Central memory CD8-positive, alpha-beta T cell (primary cell): ENCODE data around the gene DKKL1.
"Not testable (repeated sequence)": the region's sequence is repeated elsewhere in the genome, so short reads cannot be mapped to it uniquely, and the experiment has no call there.

Source experiments
- ATAC-seq: fragments of 150-1000 bp; cut with Tn5 transposase; replicated peaks from 2 replicates; pipeline ENCODE4 v1.10.0; 2022; ENCODE audit warnings: mild to moderate bottlenecking, moderate FRiP score, moderate number of reproducible peaks; ENCODE audit not compliant: poor library complexity, severe bottlenecking; ENCODE audit errors: extremely low read depth
- DNase-seq, 2 donors: peaks; one replicate each; pipeline ENCODE4 v3.0.0; 2021; ENCODE audit warnings: low spot score in 2 of 2
- H3K27ac Mint-ChIP-seq: one replicate; pipeline ENCODE4 v1.8.0; 2022; ENCODE audit warnings: low read depth, mild to moderate bottlenecking, moderate library complexity, mixed read lengths
- H3K27me3 Mint-ChIP-seq: one replicate; pipeline ENCODE4 v1.8.0; 2022; ENCODE audit warnings: mixed read lengths
- H3K36me3 Mint-ChIP-seq: one replicate; pipeline ENCODE4 v1.8.0; 2022; ENCODE audit warnings: mild to moderate bottlenecking, moderate library complexity, mixed read lengths; ENCODE audit not compliant: insufficient read depth
- H3K4me1 Mint-ChIP-seq: one replicate; pipeline ENCODE4 v1.8.0; 2022; ENCODE audit warnings: mixed read lengths
- H3K4me3 Mint-ChIP-seq: one replicate; pipeline ENCODE4 v1.8.0; 2022; ENCODE audit warnings: mild to moderate bottlenecking, moderate library complexity, mixed read lengths
- H3K9me3 Mint-ChIP-seq: one replicate; pipeline ENCODE4 v1.8.0; 2022; ENCODE audit warnings: mixed read lengths

The DKKL1 gene

DNA sequence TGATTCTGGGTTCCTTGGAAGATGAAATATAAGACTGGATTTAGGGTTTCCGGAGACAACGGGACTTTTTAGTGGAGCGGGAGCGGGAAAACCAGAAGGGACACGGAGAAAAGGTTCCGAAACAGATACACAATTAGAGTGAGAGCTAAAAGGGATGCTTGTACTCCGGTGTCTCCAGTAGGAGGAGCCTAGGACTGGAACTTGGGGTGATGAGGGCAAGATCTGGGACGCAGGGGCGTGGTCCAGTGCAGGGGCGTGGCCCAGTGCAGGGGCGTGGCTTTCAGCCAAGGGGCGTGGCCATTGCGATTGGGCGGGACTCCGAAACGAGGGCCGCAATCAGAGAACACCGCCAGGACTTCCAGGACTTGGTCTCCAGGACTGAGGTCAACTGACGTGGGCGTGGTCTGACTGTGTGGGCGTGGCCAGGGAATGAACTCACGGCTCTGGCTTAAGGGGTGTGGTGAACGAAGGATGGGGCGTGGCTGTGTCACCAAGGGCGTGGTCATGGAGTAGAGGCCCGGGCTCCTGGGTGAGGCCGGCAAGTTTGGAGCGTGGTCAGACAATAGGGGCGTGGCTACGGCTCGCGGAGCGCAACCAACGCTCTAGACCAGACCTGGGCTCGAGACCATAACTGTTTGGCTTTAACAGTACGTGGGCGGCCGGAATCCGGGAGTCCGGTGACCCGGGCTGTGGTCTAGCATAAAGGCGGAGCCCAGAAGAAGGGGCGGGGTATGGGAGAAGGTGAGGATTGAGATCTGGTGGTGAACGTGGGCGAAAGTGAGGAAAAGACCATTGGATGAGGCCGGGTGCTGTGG lies at the start of gene DKKL1:
Gene DKKL1, plus strand, starts transcription at position 610 of the 815 bp plus-strand sequence. Its CDS starts 122 bp downstream, at position 732.
- no peak within 1 kb of the TSS for H3K4me3 Mint-ChIP-seq
- peak; percentile 68 for ATAC-seq
- DNase-seq: peak; percentile 40 to 55
- H3K27ac Mint-ChIP-seq: no peak within 1 kb of the TSS
- no peaks in the 10 kb centered on the region for H3K9me3 Mint-ChIP-seq
- H3K27me3 Mint-ChIP-seq: no peaks in the 10 kb centered on the region
- H3K36me3 Mint-ChIP-seq: peaks cover 2% of the 10 kb centered on the region
- peaks cover 6% of the 10 kb centered on the region for H3K4me1 Mint-ChIP-seq

DNA sequence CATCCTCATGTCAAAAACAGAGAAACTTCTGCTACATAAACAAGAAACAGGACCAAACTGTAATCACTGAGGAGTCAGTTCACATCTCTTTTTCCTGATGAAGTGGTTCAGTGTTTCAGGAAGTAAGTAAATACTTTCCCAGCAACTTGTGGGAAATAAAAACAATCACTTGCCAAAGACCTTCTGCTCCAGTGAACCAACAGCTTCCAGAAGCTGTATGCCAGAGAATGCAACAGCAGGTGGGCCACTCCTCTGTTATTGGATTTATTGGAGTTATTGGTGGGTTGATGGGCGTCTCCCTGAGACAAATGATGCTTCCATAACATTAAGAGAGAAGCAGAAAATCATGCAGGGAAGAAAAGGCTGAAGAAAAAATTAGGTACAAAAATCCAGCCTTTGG lies 48.6 kb upstream of the DKKL1 start:
- no peak for DNase-seq
- Mint-ChIP-seq H3K4me1 (peaks cover 7% of the 10 kb centered on the region), H3K36me3 (peaks cover 14% of the 10 kb centered on the region), H3K27ac (no peak overlapping the region), H3K4me3 (no peak overlapping the region), H3K27me3 (no peaks in the 10 kb centered on the region), H3K9me3 (peaks cover 8% of the 10 kb centered on the region)
- ATAC-seq: no peak

DNA sequence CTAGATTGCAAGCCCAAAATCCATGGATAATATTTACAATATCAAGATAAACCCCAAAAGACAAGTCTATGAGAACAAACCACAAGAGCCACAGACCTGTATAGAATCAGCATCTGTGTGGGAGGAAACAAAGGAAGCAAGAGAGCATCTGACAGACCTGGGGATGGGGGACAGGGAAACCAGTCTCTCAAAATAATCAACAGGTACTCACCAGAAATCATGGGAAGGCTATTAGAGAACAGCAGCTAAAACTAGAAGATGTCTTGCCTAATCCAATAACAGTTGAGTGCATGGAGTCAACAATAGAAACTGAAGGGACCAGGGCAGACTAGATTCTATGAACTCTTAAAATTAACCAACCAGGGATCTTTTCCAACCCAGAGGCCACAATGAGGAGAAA lies 47.4 kb upstream of the DKKL1 start:
- ATAC-seq (no peak), DNase-seq (no peak)
- Mint-ChIP-seq H3K4me3 (no peak overlapping the region), H3K27ac (no peak overlapping the region), H3K9me3 (peaks cover 8% of the 10 kb centered on the region), H3K36me3 (peaks cover 14% of the 10 kb centered on the region), H3K4me1 (peaks cover 7% of the 10 kb centered on the region), H3K27me3 (no peaks in the 10 kb centered on the region)

DNA sequence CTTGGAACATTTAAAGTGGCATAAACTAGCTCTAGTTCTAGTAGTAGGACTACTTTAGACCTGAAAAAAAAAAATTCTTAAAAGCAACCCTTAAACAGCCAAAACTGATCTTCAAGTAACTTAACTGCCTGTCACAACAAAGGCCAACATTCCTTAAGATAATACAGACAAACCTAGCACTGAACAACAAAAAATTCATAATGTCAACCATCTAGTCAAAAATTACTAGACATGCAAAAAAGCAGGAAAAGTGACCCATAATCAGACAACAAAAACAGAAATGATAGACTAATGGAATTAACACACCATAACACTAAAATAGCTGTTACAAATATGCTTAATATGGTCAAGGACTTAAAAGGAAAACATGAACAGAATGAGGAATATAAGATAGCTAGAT lies 45.4 kb upstream of the DKKL1 start:
- Mint-ChIP-seq H3K9me3 (peaks cover 8% of the 10 kb centered on the region), H3K27me3 (no peaks in the 10 kb centered on the region), H3K27ac (no peak overlapping the region), H3K36me3 (peaks cover 12% of the 10 kb centered on the region), H3K4me3 (no peak overlapping the region), H3K4me1 (peaks cover 7% of the 10 kb centered on the region)
- no peak for ATAC-seq
- DNase-seq: no peak

DNA sequence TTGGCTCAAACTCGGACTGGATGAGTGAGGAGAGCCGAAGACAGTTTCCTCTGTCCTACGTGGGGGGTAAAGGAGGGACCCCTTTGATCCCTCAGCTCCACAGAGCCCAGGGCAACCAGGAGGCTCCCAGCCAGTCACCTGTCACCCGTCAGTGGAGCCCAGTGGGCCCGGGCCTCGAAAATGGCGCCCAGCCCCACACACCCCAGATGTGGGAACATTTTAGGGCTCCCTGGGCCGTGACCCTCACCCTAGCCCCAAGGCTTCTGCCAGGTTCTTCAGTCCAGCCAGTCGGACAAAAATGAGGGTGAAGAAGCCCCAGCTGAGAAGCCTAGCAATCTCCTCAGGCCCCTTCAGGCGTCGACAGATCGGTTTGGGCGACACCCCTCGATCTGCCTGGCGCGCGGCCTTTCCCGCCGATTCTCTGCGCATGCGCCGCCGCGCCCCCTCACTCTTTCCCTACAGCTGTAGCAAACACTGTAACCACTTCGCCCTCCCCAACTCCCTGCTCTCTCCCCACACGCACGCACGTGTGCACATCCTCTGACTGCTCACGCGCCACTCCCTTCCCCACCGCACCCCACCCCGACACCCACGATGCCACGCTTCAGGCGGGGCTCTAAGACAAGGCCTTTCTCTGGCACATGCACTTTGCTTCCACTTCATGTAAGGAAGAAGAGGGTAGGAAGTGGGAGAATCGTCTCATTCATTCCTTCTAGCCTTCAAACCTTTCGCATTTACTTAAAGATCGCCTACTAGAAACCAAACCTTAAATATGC lies 38.7 kb upstream of the DKKL1 start, which contains the start of gene SLC6A16:
Gene SLC6A16, minus strand, starts transcription at position 391 of the 776 bp plus-strand sequence. CDS start 13,844 bp downstream, outside the sequence.
- ATAC-seq: no peak
- peaks cover 22% of the 10 kb centered on the region for H3K4me1 Mint-ChIP-seq
- DNase-seq: no peak
- no peaks in the 10 kb centered on the region for H3K9me3 Mint-ChIP-seq
- no peak within 1 kb of the TSS for H3K27ac Mint-ChIP-seq
- no peaks in the 10 kb centered on the region for H3K27me3 Mint-ChIP-seq
- no peak within 1 kb of the TSS for H3K4me3 Mint-ChIP-seq
- peaks cover 22% of the 10 kb centered on the region for H3K36me3 Mint-ChIP-seq

DNA sequence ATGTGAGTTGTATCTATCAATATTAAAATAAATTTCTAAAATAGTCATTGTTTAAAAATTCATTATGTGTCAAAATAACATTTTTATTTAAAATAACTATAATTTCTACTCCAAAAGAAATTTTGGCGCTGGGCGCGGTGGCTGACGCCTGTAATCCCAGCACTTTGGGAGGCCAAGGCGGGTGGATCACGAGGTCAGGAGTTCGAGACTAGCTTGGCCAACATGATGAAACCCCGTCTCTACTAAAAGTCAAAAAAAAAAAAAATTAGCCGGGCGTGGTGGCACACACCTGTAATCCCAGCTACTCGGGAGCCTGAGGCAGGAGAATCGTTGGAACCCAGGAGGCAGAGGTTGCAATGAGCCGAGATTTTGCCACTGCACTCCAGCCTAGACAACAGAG lies 37.9 kb upstream of the DKKL1 start:
- not testable (repeated sequence) for ATAC-seq

DNA sequence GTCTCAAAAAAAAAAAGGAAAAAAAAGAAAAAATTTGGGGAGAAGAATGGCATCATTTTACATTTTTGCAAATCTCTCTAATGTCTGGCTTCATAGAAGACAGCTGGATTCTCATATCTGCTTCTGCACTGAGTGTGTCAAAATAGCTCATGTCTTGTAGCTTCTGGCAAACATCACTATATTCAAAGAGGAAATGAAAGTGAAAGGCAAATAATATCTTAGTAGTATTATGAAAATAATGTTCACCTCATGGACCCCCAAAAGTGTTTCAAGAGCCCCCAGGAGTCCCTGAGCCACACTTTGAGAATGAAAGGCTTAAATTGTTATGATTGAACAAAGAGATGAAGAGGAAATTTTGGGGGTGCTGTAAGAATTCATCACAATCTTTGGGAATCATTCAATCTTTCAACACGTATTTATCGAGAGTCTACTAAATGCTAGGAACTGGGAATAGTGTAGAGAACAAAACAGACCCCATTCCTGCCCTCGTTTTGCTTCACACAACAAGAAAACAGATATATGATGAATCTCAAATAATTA lies 37.4 kb upstream of the DKKL1 start:
- no peaks in the 10 kb centered on the region for H3K27me3 Mint-ChIP-seq
- ATAC-seq (no peak), DNase-seq (no peak)
- H3K36me3 Mint-ChIP-seq: peaks cover 20% of the 10 kb centered on the region
- H3K4me3 Mint-ChIP-seq: no peak overlapping the region
- H3K27ac Mint-ChIP-seq: no peak overlapping the region
- peaks cover 29% of the 10 kb centered on the region for H3K4me1 Mint-ChIP-seq
- no peaks in the 10 kb centered on the region for H3K9me3 Mint-ChIP-seq

More for the DNA sequence above, 37.9 kb upstream of the DKKL1 start:
- H3K27me3 Mint-ChIP-seq, H3K9me3 Mint-ChIP-seq, H3K27ac Mint-ChIP-seq, H3K4me3 Mint-ChIP-seq, DNase-seq: not testable (repeated sequence)
- Mint-ChIP-seq H3K36me3 (peaks cover 21% of the 10 kb centered on the region), H3K4me1 (peaks cover 28% of the 10 kb centered on the region)

DNA sequence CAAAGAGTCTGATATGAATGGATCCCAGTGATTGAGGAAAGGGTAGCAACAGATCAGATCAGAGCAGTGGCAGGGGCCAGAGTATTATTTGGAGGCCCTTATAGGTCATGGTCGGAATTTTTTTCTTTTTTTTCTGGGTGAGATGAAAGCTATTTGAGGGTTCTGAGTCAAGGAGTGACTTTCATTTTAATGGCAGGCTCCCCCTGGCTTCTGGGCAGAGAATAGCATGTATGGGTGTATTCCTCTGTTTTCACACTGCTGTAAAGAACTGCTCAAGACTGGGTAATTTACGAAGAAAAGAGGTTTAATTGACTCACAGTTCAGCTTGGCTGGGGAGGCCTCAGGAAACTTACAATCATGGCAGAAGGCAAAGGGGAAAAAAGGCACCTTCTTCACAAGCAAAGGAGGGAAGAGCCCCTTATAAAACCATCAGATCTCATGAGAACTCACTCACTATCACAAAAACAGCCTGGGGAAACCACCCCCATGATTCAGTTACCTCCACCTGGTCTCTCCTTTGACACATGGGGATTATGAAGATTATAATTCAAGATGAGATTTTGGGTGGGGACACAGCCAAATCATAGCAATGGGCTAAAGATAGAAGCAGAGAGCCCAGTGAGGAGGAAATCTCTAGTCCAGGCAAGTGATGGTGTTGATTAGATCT lies 35.7 kb upstream of the DKKL1 start:
- no peak for ATAC-seq
- H3K9me3 Mint-ChIP-seq: no peaks in the 10 kb centered on the region
- no peak overlapping the region for H3K4me3 Mint-ChIP-seq
- H3K27me3 Mint-ChIP-seq: no peaks in the 10 kb centered on the region
- peak in 1 of 2 donors; percentile 4 for DNase-seq
- H3K4me1 Mint-ChIP-seq: peaks cover 46% of the 10 kb centered on the region
- peaks cover 19% of the 10 kb centered on the region for H3K36me3 Mint-ChIP-seq
- peak overlapping the region; percentile 20 for H3K27ac Mint-ChIP-seq

DNA sequence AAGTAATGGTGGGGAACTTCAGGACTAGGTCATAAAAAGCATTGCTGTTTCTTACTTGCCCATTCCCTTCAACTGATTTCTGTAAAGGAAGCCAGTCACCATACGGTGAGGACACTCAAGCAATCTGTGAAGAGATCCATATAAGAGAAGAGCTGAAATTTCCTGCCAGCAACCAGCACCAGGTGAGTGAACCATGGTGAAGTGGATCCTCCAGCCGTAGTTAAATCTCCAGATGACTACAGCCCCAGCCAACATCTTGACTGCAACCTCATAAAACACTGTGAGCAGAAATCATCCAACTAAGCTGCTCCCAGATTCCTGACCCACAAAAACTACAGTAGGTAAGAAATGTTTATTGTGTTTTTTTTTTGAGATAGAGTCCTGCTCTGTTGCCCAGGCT lies 34.9 kb upstream of the DKKL1 start:
- Mint-ChIP-seq H3K27me3 (no peaks in the 10 kb centered on the region), H3K9me3 (no peaks in the 10 kb centered on the region), H3K4me1 (peaks cover 54% of the 10 kb centered on the region), H3K4me3 (no peak overlapping the region), H3K36me3 (peaks cover 19% of the 10 kb centered on the region), H3K27ac (no peak overlapping the region)
- ATAC-seq (no peak), DNase-seq (no peak)

DNA sequence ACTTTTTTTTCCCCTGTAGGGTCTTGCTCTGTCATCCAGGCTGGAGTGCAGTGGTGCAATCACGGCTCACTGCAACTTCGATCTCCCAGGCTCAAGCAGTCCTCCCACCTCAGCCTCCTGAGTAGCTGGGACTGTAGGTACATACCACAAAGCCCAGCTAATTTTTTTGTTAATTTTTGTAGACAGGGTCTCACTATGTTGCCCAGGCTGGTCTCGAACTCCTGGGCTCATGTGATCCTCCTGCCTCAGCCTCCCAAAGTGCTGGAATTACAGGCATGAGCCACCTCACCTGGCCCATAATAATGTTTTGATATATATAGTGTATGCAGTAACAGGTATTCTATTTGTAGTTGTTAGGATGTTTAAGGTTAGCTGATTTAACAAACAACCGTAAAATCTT lies 32.5 kb upstream of the DKKL1 start:
- Mint-ChIP-seq H3K36me3 (peaks cover 24% of the 10 kb centered on the region), H3K4me1 (peaks cover 73% of the 10 kb centered on the region), H3K27ac (peak overlapping the region; percentile 22)
- H3K27me3 Mint-ChIP-seq, DNase-seq, ATAC-seq, H3K9me3 Mint-ChIP-seq, H3K4me3 Mint-ChIP-seq: not testable (repeated sequence)

DNA sequence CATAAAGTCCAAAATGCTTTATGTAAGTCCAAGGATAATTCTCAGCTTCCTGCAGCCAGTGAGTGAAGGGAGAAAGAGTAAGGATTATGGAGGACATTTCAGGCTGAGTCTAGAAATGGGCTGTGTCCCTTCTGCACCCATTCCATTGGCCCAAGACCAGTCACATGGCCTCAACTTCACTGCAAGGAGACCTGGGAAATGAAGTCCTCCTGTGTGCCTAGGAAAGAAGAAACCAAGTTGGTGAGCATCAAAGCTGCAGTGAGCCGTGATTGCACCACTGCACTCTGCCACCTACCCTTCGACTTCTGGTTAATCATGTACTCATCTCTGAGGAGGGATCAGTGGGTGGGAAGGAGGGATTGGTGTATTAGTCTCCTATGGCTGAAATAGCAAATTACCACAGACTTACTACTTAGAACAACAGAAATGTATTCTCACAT lies 32.0 kb upstream of the DKKL1 start:
- Mint-ChIP-seq H3K27ac (peak overlapping the region; percentile 22), H3K36me3 (peaks cover 24% of the 10 kb centered on the region), H3K27me3 (no peaks in the 10 kb centered on the region), H3K9me3 (no peaks in the 10 kb centered on the region), H3K4me3 (peak overlapping the region; percentile 41), H3K4me1 (peaks cover 78% of the 10 kb centered on the region)
- ATAC-seq (peak; percentile 72), DNase-seq (peak in 1 of 2 donors; percentile 43)
